Keratinocyte (primary cell): ENCODE data around the gene ENTPD8. TPM values are rescaled to one million over a fixed set of nuclear protein-coding genes. Genes with fewer than 3 reads are reported as not detected.

ENCODE experiments used
- DNase-seq: peaks from one replicate; pipeline ENCODE4 v3.0.0-alpha.2; 2011; ENCODE audit warnings: low read depth, missing footprints, low spot score
- FAIRE-seq: peaks from 2 replicates; lab custom pipeline; 2011; peaks lifted over from hg19 to GRCh38; lab: Jason Lieb, UNC
- H2AFZ ChIP-seq: 2 replicates; pipeline ENCODE4 v1.6.0; 2012; ENCODE audit warnings: low read length, control low read depth, inconsistent platforms; ENCODE audit not compliant: control insufficient read depth
- H3K27ac ChIP-seq: 2 replicates; pipeline ENCODE4 v1.5.1; 2011; ENCODE audit warnings: low read length; ENCODE audit not compliant: control insufficient read depth, insufficient read depth
- H3K27me3 ChIP-seq: 3 replicates; pipeline ENCODE4 v1.6.0; 2011; ENCODE audit warnings: low read length; ENCODE audit not compliant: control insufficient read depth, insufficient read depth; ENCODE audit errors: extremely low read depth
- H3K36me3 ChIP-seq, 2 experiments: 2 replicates in 1 of 2; 3 replicates in 1 of 2; pipeline ENCODE4 v1.5.1; 2011; ENCODE audit warnings: low read length in 2 of 2, mild to moderate bottlenecking in 1 of 2; ENCODE audit not compliant: control insufficient read depth in 2 of 2, insufficient read depth in 2 of 2; ENCODE audit errors: extremely low read depth in 1 of 2
- H3K4me1 ChIP-seq: 3 replicates; pipeline ENCODE4 v1.5.1; 2011; ENCODE audit warnings: low read length; ENCODE audit not compliant: control insufficient read depth, insufficient read depth; ENCODE audit errors: extremely low read depth
- H3K4me2 ChIP-seq: 3 replicates; pipeline ENCODE4 v1.6.0; 2011; ENCODE audit warnings: low read depth, low read length; ENCODE audit not compliant: control insufficient read depth, insufficient read depth; ENCODE audit errors: extremely low read depth
- H3K4me3 ChIP-seq, 3 experiments: fragments of 200-600 bp in 1 of 3; sonication (generic) in 1 of 3; 2 replicates in 2 of 3; 3 replicates in 1 of 3; pipeline ENCODE4 v1.5.1; 2011 to 2016; ENCODE audit warnings: low read length in 3 of 3, mild to moderate bottlenecking in 3 of 3, control low read depth in 2 of 3, inconsistent platforms in 1 of 3, low read depth in 1 of 3, mixed read lengths in 1 of 3, mixed run types in 1 of 3, moderate library complexity in 1 of 3; ENCODE audit not compliant: control insufficient read depth in 2 of 3, insufficient read depth in 2 of 3; ENCODE audit errors: extremely low read depth in 1 of 3
- H3K79me2 ChIP-seq: 2 replicates; pipeline ENCODE4 v1.6.0; 2012; ENCODE audit warnings: low read length; ENCODE audit not compliant: control insufficient read depth, insufficient read depth
- H3K9ac ChIP-seq: 3 replicates; pipeline ENCODE4 v1.6.0; 2011; ENCODE audit warnings: low read length; ENCODE audit not compliant: control insufficient read depth, insufficient read depth; ENCODE audit errors: extremely low read depth
- H3K9me1 ChIP-seq: 3 replicates; pipeline ENCODE4 v1.6.0; 2011; ENCODE audit warnings: low read length; ENCODE audit not compliant: control insufficient read depth, insufficient read depth; ENCODE audit errors: extremely low read depth
- H3K9me3 ChIP-seq: 2 replicates; pipeline ENCODE4 v1.5.1; 2012; ENCODE audit warnings: low read depth, low read length; ENCODE audit not compliant: control insufficient read depth
- H4K20me1 ChIP-seq: 3 replicates; pipeline ENCODE4 v1.6.0; 2011; ENCODE audit warnings: low read length; ENCODE audit not compliant: control insufficient read depth, insufficient read depth; ENCODE audit errors: extremely low read depth
- EZH2 ChIP-seq: IDR thresholded peaks from one replicate; pipeline ENCODE4 v1.6.1; 2012; ENCODE audit warnings: inconsistent platforms, mild to moderate bottlenecking, low read length, moderate library complexity
- dilution Hi-C: fragments of 300-500 bp; cut with MboI; formaldehyde crosslinking; loops from one replicate; pipeline ENCODE4 v1.7.0; 2020; ENCODE audit warnings: low sequenced_read_pairs; ENCODE audit not compliant: extremely low pct_ligation_motif_present
- polyA plus RNA-seq, 5 experiments: library from polyadenylated mRNA; depleted of rRNA in 3 of 5; stranded (reverse) in 3 of 5; stranded (forward) in 1 of 5; unstranded in 1 of 5; fragments of >200 nt; gene quantifications; 1 replicate in 1 of 5; 2 replicates in 3 of 5; 3 replicates in 1 of 5; pipeline versions ENCODE4 v1.2.1 to v1.2.3, GENCODE V29; 2011 to 2012; ENCODE audit warnings: missing spikeins in 2 of 5, low read depth in 1 of 5, low replicate concordance in 1 of 5
- TF ChIP-seq, protein P1 (sequence below), 3 experiments: IDR thresholded peaks in 1 of 3; conservative IDR thresholded peaks in 1 of 3; optimal IDR thresholded peaks in 1 of 3; 2 replicates in 2 of 3; 3 replicates in 1 of 3; pipeline versions ENCODE3 to v1.5.1; 2011; ENCODE audit warnings: low read length in 3 of 3, mild to moderate bottlenecking in 3 of 3, moderate library complexity in 2 of 3, control low read depth in 1 of 3, inconsistent platforms in 1 of 3; ENCODE audit not compliant: insufficient read depth in 2 of 3; ENCODE audit errors: extremely low read depth in 1 of 3

Gene ENTPD8
- polyA plus RNA-seq, 1 donor (not counting 4 experiments of a cell fraction or from before 2014, with no cell fraction given) = not detected

DNA sequence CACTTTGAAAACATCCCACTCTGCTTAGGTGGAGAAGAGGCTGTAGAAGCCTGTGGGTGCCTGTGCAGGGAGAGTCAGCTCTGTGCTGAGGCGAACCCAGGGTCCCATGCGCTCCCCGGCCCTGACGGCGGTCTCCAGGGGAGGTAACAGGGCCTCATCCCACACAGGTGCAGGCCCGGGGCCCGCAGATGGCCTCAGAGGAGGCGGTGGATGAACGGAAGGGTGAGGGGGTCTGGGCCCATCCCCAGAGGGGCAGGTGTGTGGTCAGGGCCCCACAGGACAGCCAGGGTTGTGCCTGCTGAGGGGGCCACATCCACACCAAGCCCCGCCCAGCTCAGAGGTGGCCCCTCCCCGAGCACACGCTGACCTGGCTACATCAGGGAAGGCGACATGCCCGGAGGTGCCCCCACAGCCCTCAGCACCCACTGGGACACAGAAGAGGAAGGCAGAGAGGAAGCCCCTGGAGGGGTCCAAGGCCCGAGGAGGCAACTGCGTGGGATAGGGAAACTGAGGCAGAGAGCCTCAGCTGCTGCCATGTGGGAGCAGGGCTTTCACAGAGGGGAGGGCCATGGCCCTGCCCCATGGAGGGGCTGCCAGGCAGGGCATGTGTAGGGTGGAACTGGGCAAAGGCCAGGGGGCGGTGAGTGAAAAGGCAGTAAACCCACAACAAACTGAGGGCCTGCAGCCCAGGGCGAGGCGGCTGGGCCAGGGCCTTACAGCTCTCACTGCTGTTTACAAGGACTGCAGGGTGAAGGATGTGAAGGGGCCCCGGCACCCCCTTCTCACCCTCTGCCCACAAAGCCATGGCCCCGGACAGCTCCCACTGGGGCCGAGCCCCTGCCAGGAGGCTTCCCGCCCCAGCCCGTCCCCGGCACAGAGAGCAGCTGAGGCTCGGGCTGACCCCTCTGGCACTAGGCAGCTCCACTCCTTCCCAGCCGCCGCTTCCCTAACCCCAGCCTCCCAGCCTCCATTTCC lies 47.7 kb downstream of the ENTPD8 start:
- Histone ChIP-seq H3K9me3 (no peaks in the 10 kb centered on the region), H3K4me2 (no peak overlapping the region), H3K4me1 (no peaks in the 10 kb centered on the region), H4K20me1 (no peaks in the 10 kb centered on the region), H3K4me3 (no peak overlapping the region), H3K36me3 (no peaks in the 10 kb centered on the region), H3K79me2 (no peaks in the 10 kb centered on the region), H3K9me1 (no peaks in the 10 kb centered on the region), H3K9ac (no peak overlapping the region), H3K27me3 (no peaks in the 10 kb centered on the region), H3K27ac (no peak overlapping the region), H2AFZ (no peak overlapping the region)
- FAIRE-seq = no peak
- no peak for DNase-seq
- dilution Hi-C loops = no loop called here
- TF ChIP-seq, protein P1, sequence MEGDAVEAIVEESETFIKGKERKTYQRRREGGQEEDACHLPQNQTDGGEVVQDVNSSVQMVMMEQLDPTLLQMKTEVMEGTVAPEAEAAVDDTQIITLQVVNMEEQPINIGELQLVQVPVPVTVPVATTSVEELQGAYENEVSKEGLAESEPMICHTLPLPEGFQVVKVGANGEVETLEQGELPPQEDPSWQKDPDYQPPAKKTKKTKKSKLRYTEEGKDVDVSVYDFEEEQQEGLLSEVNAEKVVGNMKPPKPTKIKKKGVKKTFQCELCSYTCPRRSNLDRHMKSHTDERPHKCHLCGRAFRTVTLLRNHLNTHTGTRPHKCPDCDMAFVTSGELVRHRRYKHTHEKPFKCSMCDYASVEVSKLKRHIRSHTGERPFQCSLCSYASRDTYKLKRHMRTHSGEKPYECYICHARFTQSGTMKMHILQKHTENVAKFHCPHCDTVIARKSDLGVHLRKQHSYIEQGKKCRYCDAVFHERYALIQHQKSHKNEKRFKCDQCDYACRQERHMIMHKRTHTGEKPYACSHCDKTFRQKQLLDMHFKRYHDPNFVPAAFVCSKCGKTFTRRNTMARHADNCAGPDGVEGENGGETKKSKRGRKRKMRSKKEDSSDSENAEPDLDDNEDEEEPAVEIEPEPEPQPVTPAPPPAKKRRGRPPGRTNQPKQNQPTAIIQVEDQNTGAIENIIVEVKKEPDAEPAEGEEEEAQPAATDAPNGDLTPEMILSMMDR (optimal IDR thresholded peaks at IDR 0.05 in 1 of 3, IDR thresholded peaks at IDR 0.05 in 1 of 3, conservative IDR thresholded peaks at IDR 0.05 in 1 of 3; ENCODE audit: extremely low read depth in 1 of 3, insufficient read depth in 2 of 3, low read length in 3 of 3) = no peak

DNA sequence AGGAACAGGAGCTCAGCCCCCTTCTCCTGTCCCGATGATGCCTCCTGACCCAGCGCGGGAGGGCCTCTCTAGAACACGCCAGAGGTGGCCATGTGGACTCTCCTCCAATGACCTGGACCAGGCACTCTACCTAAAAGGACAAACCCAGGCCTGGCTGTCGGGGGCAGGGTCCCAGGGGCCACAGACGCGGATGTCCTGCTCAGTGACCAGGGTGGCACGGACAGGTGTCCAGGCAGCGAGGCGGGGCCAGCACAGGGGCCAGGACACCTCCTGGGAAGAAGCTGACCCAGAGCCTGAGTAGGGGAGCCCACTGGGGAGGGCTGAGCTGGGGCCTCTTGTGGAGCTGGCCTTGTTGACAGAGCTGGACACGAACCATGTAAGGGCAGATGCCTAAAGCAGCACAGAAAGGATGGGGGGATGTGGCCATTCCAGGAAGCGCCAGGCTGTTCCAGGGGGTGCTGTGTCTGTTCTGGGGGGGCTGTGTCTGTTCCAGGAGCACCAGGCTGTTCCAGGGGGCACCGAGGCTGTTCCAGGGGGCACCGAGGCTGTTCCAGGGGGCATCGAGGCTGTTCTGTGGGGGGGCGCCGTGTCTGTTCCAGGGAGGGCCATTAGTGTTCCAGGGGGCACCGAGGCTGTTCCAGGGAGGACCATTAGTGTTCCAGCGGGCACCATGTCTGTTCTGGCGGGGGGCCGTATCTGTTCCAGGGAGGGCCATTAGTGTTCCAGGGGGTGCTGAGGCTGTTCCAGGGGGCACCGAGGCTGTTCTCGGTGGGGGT lies 48.7 kb downstream of the ENTPD8 start:
- H3K4me1 ChIP-seq = no peaks in the 10 kb centered on the region
- no peak for TF ChIP-seq EZH2
- TF ChIP-seq, protein P1 (optimal IDR thresholded peaks at IDR 0.05 in 1 of 3, IDR thresholded peaks at IDR 0.05 in 1 of 3, conservative IDR thresholded peaks at IDR 0.05 in 1 of 3; ENCODE audit: extremely low read depth in 1 of 3, insufficient read depth in 2 of 3, low read length in 3 of 3) = no peak
- no peaks in the 10 kb centered on the region for H3K9me3 ChIP-seq
- H3K4me2 ChIP-seq = no peak overlapping the region
- H3K36me3 ChIP-seq = no peaks in the 10 kb centered on the region
- no peaks in the 10 kb centered on the region for H4K20me1 ChIP-seq
- no peaks in the 10 kb centered on the region for H3K79me2 ChIP-seq
- H3K9ac ChIP-seq = no peak overlapping the region
- H3K9me1 ChIP-seq = no peaks in the 10 kb centered on the region
- H3K27me3 ChIP-seq = no peaks in the 10 kb centered on the region
- no peak for FAIRE-seq
- no peak overlapping the region for H3K4me3 ChIP-seq
- no peak overlapping the region for H2AFZ ChIP-seq
- DNase-seq = no peak
- no peak overlapping the region for H3K27ac ChIP-seq
- dilution Hi-C loops = no loop called here
